NCI-H526 treated with DMSO at 0.1 percent for 48 hours (cell line): Measurements from ENCODE around the gene ACBD6.

Experiments
- DNase-seq: peaks from one replicate; lab custom pipeline; 2025; lab: John Stamatoyannopoulos, UW

The ACBD6 gene

DNA sequence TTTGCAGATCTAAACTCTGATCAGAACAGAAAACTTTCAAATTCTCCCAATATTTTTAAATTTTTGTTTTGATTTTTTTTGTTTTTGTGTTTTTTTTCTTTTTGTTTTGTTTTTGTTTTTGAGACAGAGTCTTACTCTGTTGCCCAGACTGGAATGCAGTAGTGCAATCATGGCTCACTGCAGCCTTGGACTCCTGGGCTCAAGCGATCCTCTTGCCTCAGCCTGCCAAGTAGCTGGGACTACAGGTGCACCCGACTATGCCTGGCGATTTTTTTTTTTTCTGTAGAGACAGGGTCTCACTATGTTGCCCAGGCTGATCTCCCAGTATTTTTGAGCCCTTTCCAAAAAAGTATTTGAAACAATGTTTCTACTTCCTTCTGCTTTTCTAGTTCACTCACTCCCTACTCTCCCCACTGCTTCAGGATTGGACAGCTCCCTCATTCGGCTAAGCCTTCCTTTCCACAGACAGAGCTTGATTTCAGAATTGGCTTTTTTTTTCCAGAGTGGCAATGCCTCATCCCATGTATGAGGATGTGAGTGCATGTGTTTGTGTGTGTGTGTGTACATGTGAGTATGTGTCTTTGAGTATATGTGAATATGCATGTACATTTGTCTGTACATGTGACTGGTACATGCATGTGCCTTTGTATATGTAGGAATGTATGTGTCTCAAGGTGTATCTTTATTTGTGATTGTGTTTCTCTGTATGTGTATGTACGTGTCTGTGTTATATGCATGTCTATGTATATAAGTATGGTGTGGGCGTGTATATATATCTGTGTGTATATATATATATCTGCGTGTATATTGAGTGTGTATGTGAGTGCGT is 260.4 kb downstream of the ACBD6 start:
- no peak for DNase-seq

DNA sequence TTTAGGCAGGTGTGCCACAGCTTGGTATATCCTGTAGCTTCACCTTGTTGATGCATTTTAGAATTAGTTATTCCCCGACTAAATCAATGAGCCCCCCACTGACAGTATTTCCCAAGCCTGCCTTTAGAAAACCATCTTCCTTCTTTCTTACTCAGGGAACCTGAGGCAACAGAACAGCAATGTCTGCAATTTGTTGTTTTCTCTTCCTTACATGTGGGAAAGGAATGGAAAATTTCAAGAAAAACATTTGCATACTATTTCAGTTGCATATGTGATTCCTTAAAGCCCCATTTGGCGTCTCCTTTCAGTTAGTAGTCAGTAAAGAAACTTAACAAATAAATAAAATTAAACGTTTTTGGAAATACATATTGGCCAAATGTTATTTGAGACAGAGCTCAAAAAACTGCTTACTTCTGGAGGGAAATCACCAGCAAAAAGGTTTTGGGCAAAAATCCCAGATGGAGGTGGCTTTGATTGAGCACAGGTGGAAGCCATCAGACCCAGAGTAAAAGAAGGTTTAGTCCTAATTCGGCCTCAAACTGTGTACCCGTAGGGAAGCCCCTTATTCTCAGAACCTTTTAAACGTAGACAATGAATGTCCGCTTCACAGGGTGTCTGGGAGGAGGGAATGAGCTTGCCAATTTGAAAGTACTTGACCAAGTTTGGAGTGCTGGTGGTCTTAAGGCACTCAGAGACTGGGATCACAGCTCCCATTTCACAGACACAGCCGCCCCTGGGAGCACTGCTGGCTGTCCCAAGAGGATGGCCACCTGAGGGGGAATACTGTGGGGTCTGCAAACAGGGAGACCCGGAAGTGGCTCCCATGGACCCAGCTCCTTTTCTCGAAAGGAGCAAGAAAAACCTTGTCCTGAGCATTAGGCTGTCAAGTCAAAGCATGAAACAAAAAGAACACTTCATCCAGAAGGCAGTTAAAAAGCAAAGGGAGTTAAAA is 263.0 kb downstream of the ACBD6 start:
- no peak for DNase-seq

DNA sequence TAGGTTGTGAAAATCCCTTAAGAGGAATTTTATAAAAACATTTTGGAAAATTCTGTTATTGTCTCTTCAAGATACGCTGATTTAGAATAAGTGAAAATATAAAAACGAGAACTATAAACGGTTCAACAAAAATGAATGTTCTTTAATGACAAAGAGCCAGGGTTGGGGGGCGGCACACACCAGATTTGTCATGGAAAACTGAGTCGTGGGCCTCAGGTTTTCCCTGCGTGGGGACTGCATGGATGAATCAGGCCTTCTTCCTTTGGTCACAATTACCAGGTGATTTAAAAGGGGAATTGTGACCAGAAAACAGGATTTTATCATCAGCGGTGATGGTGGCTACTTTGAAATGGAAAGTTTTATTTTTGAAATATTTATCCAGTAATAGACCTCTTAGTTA is 263.7 kb downstream of the ACBD6 start:
- no peak for DNase-seq
